CD4-positive, alpha-beta T cell treated with Interleukin-12 subunit alpha and Interleukin-12 subunit beta, for 1 hour (primary cell): ENCODE data around the gene STX4.

Source experiments
- DNase-seq: peaks from one replicate; pipeline ENCODE4 v3.0.0-alpha.2; 2020

Gene STX4

GRCh38 chr16:31071861-31072260 is 38.5 kb downstream of the STX4 start:
- no peak for DNase-seq

GRCh38 chr16:31072540-31073141 is 39.3 kb downstream of the STX4 start:
- DNase-seq = peak; percentile 33

- DNase-seq = peak; percentile 85
Observed at GRCh38 chr16:31073142-31073969, 40.0 kb downstream of the STX4 start.

- peak; percentile 98 for DNase-seq
Observed at GRCh38 chr16:31073970-31074813, 40.8 kb downstream of the STX4 start, which contains the start of the genes ZNF646 and ZNF668. Gene ZNF646, plus strand, starts transcription at chr16:31074422. Its CDS starts 1,903 bp downstream, at chr16:31076325. Gene ZNF668, minus strand, starts transcription at chr16:31074240. Its CDS starts 9,781 bp downstream, at chr16:31064459.

- no peak for DNase-seq
Observed at GRCh38 chr16:31074814-31075183, 41.4 kb downstream of the STX4 start.

GRCh38 chr16:31076319-31076718 is 43.0 kb downstream of the STX4 start:
- DNase-seq = no peak

- no peak for DNase-seq
Observed at GRCh38 chr16:31077024-31077423, 43.7 kb downstream of the STX4 start.

- DNase-seq = no peak
Observed at GRCh38 chr16:31077592-31078396, 44.4 kb downstream of the STX4 start.

GRCh38 chr16:31078597-31079341 is 45.4 kb downstream of the STX4 start:
- no peak for DNase-seq

- DNase-seq = no peak
Observed at GRCh38 chr16:31079342-31079944, 46.1 kb downstream of the STX4 start.

GRCh38 chr16:31080035-31080629 is 46.8 kb downstream of the STX4 start:
- no peak for DNase-seq

- DNase-seq = no peak
Observed at GRCh38 chr16:31080756-31081419, 47.5 kb downstream of the STX4 start.

GRCh38 chr16:31081428-31082351 is 48.3 kb downstream of the STX4 start:
- DNase-seq = no peak

GRCh38 chr16:31082368-31083045 is 49.1 kb downstream of the STX4 start:
- DNase-seq = no peak

GRCh38 chr16:31083081-31083480 is 49.7 kb downstream of the STX4 start:
- no peak for DNase-seq

GRCh38 chr16:31083556-31083955 is 50.2 kb downstream of the STX4 start:
- no peak for DNase-seq

- DNase-seq = no peak
Observed at GRCh38 chr16:31083981-31084380, 50.6 kb downstream of the STX4 start.

- DNase-seq = no peak
Observed at GRCh38 chr16:31084584-31085302, 51.4 kb downstream of the STX4 start.
